Measurements from ENCODE around the gene STXBP6. TPM values are rescaled to one million over a fixed set of nuclear protein-coding genes. Genes with fewer than 3 reads are reported as not detected.

The STXBP6 gene
- total and polyA plus RNA-seq, 2 donors (not counting 3 experiments of a cell fraction or from before 2014, with no cell fraction given): 0.06 TPM; not detected in 1

DNA sequence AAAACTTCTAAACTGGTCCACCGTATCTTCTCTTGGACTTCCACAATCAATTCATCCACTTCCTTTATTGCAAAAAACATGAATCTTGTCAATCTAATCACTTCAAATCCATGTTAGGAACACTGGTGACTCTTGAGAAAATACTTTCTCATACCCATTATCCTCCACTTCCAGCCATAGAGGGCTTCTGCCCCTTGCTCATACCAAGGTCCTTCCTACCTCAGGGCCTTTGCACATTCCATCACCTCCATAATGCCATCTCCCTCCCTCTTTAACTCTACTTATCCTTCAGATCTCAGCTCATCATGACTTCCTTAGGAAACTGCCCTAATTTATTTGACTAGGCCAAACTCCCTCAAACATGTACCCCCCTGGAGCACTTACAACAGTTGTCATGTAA, 16.6 kb downstream of the STXBP6 start:
- Histone ChIP-seq H3K9me3 (replicated peaks; ENCODE audit: control insufficient read depth, insufficient read depth, low read length) (no peaks in the 10 kb centered on the region), H3K9me1 (replicated peaks; ENCODE audit: control insufficient read depth, extremely low read depth, insufficient read depth, low read length) (no peaks in the 10 kb centered on the region), H3K27me3 (ENCODE audit: control insufficient read depth in 2 of 2, insufficient read depth in 2 of 2, low read length in 2 of 2) (no peaks in the 10 kb centered on the region), H3K4me2 (ENCODE audit: insufficient read depth, low read length) (no peak overlapping the region), H3K9ac (replicated peaks; ENCODE audit: extremely low read depth, insufficient read depth, low read length) (no peak overlapping the region), H3K4me3 (replicated peaks in 1 of 3; ENCODE audit: insufficient read depth in 1 of 3, low read depth in 1 of 3, low read length in 3 of 3) (no peak overlapping the region), H3K27ac (ENCODE audit: insufficient read depth, low read depth, low read length) (no peak overlapping the region), H3K4me1 (ENCODE audit: control insufficient read depth, extremely low read depth, insufficient read depth, low read length) (no peaks in the 10 kb centered on the region), H3K79me2 (ENCODE audit: control insufficient read depth, insufficient read depth, low read length) (no peaks in the 10 kb centered on the region), H4K20me1 (replicated peaks; ENCODE audit: control insufficient read depth, extremely low read depth, insufficient read depth, low read length) (no peaks in the 10 kb centered on the region), H3K36me3 (ENCODE audit: control insufficient read depth in 2 of 2, extremely low read depth in 1 of 2, insufficient read depth in 2 of 2, low read length in 2 of 2) (no peaks in the 10 kb centered on the region), H2AFZ (ENCODE audit: low read depth, low read length) (no peak overlapping the region)
- dilution Hi-C loops (cut with MboI; ENCODE audit: extremely low pct_ligation_motif_present, low sequenced_read_pairs): no loop called here
- BruUV-seq (replicated peaks): no TSS peak
- intact Hi-C loops (cut with micrococcal nuclease): no loop called here
- TF ChIP-seq EZH2 (IDR thresholded peaks at IDR 0.05; ENCODE audit: borderline replicate concordance, low read depth, low read length, severe bottlenecking): no peak
- TF ChIP-seq POLR2AphosphoS5 (IDR thresholded peaks at IDR 0.05; ENCODE audit: insufficient read depth, low read depth, low read length): no peak
- TF ChIP-seq GATA2 (IDR thresholded peaks at IDR 0.05; ENCODE audit: insufficient read depth, insufficient read length, low read depth, low read length): no peak
- TF ChIP-seq FOS (IDR thresholded peaks at IDR 0.05; ENCODE audit: borderline replicate concordance, insufficient read depth, low read length): no peak
- TF ChIP-seq MYC (IDR thresholded peaks at IDR 0.05; ENCODE audit: low read depth, low read length): no peak
- no peak for TF ChIP-seq POLR2A (IDR thresholded peaks at IDR 0.05; ENCODE audit: low read depth, low read length)
- no peak for TF ChIP-seq JUN (IDR thresholded peaks at IDR 0.05; ENCODE audit: borderline replicate concordance, insufficient read depth, insufficient read length, low read depth)
- TF ChIP-seq, protein P1, sequence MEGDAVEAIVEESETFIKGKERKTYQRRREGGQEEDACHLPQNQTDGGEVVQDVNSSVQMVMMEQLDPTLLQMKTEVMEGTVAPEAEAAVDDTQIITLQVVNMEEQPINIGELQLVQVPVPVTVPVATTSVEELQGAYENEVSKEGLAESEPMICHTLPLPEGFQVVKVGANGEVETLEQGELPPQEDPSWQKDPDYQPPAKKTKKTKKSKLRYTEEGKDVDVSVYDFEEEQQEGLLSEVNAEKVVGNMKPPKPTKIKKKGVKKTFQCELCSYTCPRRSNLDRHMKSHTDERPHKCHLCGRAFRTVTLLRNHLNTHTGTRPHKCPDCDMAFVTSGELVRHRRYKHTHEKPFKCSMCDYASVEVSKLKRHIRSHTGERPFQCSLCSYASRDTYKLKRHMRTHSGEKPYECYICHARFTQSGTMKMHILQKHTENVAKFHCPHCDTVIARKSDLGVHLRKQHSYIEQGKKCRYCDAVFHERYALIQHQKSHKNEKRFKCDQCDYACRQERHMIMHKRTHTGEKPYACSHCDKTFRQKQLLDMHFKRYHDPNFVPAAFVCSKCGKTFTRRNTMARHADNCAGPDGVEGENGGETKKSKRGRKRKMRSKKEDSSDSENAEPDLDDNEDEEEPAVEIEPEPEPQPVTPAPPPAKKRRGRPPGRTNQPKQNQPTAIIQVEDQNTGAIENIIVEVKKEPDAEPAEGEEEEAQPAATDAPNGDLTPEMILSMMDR (IDR thresholded peaks at IDR 0.05; ENCODE audit: extremely low read depth in 1 of 2, insufficient read depth in 1 of 2, low read depth in 1 of 2, low read length in 2 of 2): no peak
- TF ChIP-seq, protein P2, sequence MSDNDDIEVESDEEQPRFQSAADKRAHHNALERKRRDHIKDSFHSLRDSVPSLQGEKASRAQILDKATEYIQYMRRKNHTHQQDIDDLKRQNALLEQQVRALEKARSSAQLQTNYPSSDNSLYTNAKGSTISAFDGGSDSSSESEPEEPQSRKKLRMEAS (IDR thresholded peaks at IDR 0.05; ENCODE audit: insufficient read depth, insufficient read length): no peak
- no peak for DNase-seq (ENCODE audit: low read depth, low spot score)
- CTCF ChIA-PET: no interaction called here
- FAIRE-seq: no peak
- POLR2A ChIA-PET: no interaction called here

All from endothelial cell of umbilical vein (primary cell).